ENCODE data around the gene PTPRG.
"Not testable (repeated sequence)": the region's sequence is repeated elsewhere in the genome, so short reads cannot be mapped to it uniquely, and the experiment has no call there.

PTPRG gene

DNA sequence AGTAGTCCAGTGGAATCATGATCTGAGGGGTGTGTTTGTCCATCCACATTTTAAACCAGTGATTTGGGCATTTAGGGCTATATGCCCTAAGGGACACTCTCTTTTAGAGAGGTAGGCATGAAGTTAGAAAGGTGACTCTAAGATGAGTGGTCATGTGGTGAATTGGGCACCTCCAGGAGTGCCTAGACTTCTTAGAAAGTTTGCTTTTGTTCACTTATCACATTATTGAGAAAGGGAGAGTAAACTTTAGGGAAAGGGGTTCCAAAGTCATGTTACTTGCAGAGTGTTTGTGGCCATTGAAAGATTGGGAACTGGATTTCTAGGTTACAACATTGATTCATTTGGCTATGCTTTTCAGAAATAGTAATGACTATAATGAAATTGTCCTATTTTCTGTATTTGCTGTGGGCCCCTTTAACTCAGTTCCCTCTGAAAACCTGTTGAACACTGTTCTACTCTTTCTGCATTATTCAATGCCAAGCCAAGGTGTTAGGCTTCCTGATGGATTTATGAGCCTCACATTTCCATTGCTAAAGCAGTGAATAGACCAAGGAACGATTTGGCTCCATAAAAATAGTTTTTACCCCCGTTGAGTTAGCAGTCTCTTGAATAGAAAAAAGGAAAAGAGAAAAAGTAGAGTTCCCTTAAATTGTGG, 169.3 kb downstream of the PTPRG start:
- no peak for DNase-seq

DNA sequence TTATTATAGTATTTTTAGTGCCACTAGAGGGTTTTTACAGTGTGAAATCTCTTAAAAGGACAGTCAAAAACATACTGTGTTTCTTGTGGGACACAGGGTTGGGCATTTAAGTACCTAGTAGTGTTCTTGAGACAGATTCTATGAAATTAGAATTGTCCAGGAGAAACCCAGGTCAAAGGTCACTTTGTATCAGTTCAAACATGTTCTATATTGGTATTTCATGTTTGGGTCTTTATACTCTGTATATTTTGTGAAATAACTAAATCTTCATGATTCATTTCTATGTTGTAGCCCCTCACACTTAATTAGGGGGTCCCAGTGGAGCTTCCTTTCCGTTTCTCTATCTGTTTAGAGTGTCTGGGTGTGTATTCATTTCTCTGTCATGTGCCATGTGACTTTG, 171.6 kb downstream of the PTPRG start:
- no peak for DNase-seq

DNA sequence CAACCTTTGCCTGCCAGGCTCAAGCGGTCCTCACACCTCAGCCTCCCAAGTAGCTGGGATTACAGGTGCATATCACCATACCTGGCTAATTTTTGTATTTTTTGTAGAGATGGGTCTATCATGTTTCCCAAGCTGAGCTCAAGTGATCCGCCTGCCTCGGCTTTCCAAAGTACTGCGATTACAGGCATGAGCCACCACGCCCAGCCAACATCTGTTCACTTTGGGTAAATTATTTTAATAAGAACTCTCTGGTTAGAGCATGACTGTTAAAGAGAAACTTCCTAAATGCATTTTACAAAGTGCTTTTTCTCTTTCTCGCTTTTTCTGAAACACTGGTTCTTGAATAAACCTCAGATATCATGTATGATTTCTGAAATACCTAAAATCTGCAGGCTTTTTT, 172.5 kb downstream of the PTPRG start:
- no peak for DNase-seq

DNA sequence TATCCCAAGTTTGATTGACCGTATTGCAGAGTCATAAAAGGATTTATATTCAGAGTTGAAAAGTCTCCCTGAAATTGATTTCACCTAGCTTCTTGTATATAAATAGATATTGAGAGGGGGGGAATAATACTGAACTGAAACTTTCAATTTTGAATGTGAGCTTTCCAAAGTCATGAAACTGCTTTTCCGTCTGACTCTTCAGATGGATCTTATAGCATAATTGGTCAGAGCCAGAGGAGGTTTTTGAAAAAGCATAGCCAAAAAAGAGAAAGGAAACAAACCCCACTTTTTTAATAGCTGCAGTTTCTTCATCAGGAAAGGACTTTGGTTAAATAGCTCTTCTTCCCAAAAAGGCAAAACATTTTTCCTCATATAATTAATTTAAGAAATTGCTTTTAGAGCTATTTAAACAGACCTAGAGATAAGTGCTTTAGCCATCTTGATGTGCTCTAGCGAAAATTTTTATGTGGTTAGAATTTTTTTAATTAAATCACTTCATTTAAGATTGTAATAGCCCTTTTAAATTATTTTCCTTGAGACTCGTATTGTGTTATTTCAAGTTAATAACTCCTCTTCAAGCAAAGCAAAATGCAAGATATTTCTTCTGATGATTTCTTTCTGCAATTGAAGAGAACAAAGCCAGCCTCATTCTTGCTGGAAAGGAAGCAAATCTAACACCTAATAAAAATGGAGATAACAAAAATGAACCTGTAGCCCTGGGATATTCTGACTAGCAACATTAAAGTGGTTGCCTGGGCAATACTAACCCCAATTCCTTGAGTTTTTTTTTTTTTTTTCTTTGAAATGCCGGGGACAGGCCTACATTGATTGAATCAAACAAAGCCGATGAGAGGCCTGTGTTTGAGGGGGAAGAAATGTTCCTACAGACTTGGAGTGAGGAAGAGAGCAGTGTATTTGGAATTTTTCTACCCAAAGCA, 173.6 kb downstream of the PTPRG start:
- DNase-seq: no peak

GRCh38 chr3:61736506-61736905, 175.1 kb downstream of the PTPRG start:
- DNase-seq: no peak

GRCh38 chr3:61739640-61740039, 178.3 kb downstream of the PTPRG start:
- DNase-seq: no peak

DNA sequence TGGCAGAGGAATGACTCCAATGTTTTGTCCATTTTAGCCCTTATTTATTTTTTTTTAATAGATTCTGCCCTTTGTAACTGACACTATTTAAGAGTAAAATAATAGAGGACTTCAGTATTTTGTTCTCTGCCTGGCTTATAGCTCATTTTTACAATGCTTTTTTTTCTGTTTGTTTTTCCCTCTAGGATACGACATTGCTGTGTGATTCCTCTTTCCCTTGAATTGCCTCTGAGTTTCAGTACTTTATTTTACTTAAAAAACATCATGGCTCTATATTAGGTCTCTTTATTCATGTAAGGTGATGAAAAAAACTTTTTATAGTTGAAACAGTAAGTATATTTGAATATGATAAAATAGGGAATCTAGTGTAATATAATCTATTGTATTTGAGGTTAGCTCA, 179.1 kb downstream of the PTPRG start:
- DNase-seq: no peak

GRCh38 chr3:61741551-61741950, 180.2 kb downstream of the PTPRG start:
- DNase-seq: no peak

DNA sequence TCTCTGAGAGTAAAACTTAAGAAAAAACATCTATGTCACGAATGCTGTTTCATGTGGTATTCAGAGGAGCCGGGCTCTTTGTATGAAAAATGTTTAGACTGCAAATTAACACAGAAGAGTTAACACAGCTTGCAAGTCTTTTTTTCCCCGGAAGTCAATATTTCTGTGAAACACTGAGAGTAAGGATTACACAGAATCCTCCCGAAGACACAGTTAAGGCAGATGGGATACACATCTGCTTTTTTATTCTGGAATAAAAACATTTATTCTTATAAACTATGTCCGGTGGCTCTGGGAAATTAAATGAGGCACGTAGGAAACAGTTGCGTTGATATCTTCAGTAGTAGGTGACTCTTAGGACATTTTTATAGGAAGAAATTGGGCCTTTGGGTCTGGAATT, 180.6 kb downstream of the PTPRG start:
- no peak for DNase-seq

GRCh38 chr3:61743067-61743466, 181.7 kb downstream of the PTPRG start:
- no peak for DNase-seq

DNA sequence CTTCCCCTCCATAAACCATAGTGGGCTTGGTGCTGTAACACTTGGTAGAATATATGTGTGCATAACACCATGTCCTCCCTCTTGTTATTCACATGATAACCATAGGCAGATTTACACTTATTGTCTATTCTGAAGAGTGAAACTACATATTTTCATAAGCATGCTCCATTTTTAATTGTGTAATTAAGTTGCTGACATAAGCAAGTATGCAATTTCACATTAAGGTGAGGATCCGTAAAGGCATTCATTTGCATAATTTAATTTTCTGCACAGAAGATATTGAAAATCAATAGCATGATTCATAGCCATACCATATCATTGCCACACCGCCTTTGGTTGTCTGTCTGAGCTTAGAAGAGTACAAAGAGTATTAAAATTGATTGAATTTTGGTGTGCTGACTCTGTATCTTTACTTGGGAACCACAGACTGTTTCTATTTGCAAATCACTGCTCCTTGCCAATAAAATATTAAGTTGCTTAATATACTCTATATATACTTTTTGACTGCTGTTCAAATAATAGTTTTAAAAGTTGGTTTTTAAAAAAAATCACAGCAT, 182.4 kb downstream of the PTPRG start:
- no peak for DNase-seq

DNA sequence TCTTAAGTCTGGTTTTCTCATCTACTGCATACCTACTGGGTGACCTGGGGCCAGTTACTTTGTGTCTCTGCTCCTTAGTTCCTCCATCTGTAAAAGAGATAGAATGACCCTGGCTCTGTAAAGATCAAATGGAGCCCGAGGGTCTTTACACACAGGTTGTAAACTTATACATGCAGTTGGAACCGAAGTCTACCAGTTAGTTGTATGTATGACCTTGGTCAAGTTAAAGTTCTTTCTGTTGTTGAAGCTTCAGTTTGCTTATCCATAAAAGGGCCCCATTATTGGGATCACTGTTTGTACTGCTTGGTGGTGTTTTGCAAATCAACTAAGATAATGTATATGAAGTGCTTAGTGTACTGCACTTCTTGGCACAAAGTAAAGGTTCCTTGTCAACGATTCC, 186.9 kb downstream of the PTPRG start:
- DNase-seq: no peak

DNA sequence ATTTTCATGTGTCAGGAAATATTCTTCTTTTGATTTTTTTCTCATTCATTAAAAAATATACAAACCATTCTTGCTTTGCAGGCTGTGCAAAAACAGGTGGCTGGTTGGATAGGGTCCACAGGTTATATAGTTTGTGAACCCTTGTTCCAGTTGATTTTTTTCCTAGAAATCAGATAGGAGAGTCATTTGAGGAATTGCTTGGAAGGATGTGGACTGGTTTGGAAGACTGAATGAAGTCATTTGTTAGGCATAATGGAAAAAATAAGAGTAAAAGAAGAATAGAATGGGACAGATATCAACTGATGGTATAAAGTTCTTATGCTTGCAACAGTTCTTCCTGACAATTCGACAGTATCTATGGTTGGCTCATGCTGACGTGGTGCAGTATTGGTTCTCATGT, 189.4 kb downstream of the PTPRG start:
- no peak for DNase-seq

DNA sequence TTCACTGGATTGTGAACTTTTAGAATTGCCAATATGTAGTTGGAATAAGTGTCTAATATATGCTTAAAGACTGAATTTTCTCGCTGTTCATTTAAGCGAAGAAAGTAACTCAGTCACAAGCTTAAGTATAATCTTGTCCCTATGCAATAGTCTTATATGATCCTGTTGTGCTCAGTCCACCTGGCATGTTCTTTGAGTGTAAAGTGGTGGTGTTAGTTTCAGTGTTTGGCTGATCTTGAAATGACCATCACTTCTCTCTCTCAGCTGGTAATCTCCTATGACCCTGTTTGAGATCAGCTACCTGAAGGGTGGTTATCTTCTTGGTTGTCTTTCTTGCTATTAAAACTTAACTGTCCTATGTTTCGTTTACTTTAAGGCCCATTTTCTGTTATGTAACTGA, 197.5 kb downstream of the PTPRG start:
- DNase-seq: no peak

- DNase-seq: not testable (repeated sequence)
Observed at GRCh38 chr3:61760783-61761182, 199.4 kb downstream of the PTPRG start.

DNA sequence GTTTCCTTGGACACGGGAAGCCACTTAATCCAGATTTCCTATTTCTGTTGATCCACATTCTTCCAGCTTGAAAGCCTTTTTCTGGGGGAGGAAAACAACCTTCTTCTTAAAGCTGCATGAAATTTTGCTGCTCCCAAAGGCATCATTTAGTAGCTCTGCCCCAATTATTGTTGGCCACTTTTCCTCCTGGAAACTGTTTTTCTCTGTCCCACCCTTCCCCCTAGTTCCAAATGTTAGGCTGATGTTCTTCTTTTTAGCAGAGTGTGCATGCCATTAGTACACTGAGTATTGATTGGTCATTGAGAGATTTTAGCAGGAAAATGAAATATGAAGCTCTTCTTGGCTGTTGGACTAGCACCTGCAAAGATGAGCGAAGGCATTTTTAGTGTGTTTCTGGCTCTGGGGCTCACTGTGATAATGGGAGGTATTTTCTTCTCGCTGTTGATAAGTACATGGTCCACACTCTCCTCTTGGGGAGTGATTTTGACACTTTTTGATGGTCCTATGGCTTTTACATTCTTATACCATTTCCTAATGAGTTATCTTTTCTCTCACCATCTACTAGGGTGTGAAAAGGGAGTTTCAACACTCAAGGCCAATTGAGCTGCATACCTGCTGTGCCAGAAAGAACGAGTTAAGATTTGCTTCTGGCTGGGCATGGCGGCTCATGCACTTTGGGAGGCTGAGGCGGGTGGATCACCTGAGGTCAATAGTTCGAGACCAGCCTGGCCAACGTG, 200.5 kb downstream of the PTPRG start:
- DNase-seq: no peak

GRCh38 chr3:61765157-61765876, 203.9 kb downstream of the PTPRG start:
- DNase-seq: no peak

DNA sequence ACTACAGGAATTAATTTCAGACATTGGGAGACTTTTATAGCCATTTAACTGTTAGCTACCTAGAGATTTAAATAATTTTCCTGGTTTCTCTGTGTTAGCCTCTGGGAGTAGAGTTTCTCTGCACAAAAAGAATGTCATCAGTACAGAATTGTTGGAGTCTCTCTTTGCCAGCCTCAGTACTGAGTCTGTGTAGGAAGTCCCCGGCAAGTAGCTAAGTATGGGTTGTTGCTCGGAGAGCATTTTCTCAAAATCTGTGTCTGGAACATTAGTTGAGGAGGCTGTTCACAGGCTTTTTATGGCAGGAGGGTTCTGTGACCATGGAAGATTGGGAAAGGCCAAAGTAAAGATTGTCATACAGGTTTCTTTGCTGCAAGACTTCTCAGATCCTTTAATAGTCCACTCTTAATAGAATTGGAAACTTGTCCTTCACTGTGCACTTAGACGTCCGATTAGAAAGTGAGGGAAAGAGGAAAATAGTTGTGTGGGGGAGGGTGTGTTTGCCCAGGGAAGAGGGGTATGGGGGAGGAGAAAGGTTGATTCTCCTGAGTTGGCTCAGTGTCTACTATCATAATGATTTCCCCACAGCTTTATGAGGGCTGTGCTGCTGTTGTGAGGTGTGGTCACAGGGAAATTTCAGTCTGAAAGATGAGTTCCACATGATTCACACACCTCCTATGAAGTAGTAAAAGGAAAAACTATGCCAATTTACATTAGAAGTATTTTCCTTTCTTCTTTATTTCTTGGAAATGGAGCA, 207.1 kb downstream of the PTPRG start:
- DNase-seq: no peak

DNA sequence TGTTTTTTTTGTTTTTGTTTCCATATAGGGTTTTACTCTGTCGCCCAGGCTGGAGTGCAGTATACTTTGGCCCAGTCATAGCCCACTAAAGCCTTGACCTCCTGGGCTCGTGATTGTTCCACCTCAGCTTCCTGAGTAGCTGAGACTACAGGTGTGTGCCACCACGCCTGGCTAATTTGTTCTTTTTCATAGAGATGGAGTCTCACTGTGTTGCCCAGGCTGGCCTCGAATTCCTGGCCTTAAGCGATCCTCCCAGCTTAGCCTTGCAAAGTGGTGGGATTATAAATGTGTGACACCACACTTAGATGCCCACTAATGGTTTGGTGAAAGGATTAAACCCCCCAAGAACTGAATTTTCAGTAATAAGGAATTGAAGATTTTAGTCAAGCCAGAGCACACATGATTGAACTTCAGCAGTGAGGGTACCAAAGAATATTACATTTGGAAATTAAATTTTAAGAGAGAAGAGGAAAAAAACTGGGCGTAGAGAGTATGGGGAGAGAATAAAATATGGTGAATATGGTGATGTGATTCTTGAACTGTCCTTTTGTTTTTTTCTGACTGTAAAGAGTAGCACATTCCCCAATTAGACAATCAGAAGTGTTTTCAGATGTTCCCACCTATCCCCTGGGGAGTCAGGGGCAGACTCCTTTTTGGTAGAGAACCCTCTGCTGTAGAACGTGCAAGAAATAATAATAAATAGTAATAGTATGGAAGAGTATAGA, 208.1 kb downstream of the PTPRG start:
- DNase-seq: no peak

GRCh38 chr3:61771976-61772375, 210.6 kb downstream of the PTPRG start:
- DNase-seq: no peak

GRCh38 chr3:61772456-61772855, 211.1 kb downstream of the PTPRG start:
- DNase-seq: no peak
